ENCODE measurements around the gene MPP1. TPM values are rescaled to one million over a fixed set of nuclear protein-coding genes. Genes with fewer than 3 reads are reported as not detected.

MPP1 gene
- total and polyA plus RNA-seq, 9 of the 15 experiments (the other 6 are each of a cell fraction or from before 2014, with no cell fraction given): 227 to 395 (median 283) TPM

DNA sequence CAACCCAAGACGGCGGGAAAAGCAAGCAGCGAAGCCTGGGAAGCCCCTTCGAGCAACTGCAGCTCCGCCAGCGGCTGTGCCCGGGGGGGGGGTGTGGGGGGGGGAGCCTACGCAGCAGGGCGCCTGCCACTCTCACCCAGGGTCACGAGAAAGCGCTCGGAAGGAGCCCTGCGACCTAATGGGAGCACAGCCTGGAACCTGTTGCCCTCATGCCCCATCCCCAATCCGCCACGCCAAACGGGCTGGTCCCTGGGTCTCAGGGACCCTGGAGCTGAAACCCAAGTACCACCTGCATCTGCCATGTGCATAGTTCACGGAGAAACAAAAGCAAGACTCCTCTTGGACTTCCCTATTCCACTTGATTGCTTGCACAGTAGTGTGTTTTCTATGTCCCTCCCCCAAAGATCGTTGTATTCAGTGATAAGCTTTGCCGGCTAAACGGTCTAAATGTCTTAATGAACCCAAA, 54.0 kb downstream of the MPP1 start (continued):
- TF ChIP-seq, protein P1, sequence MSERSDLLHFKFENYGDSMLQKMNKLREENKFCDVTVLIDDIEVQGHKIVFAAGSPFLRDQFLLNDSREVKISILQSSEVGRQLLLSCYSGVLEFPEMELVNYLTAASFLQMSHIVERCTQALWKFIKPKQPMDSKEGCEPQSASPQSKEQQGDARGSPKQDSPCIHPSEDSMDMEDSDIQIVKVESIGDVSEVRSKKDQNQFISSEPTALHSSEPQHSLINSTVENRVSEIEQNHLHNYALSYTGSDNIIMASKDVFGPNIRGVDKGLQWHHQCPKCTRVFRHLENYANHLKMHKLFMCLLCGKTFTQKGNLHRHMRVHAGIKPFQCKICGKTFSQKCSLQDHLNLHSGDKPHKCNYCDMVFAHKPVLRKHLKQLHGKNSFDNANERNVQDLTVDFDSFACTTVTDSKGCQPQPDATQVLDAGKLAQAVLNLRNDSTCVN (CRISPR knock-in tag; IDR thresholded peaks at IDR 0.05): no peak
- TF ChIP-seq, protein P2, sequence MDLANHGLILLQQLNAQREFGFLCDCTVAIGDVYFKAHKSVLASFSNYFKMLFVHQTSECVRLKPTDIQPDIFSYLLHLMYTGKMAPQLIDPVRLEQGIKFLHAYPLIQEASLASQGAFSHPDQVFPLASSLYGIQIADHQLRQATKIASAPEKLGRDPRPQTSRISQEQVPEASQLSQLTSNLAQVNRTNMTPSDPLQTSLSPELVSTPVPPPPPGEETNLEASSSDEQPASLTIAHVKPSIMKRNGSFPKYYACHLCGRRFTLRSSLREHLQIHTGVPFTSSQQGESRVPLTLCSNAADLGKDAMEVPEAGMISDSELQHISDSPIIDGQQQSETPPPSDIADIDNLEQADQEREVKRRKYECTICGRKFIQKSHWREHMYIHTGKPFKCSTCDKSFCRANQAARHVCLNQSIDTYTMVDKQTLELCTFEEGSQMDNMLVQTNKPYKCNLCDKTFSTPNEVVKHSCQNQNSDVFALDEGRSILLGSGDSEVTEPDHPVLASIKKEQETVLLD (IDR thresholded peaks at IDR 0.05): 0 out of 2 replicates have a peak, but pooled peaks have one; percentile 43
- peak; percentile 61 for TF ChIP-seq POLR2B (IDR thresholded peaks at IDR 0.05; ENCODE audit: low read depth, partially characterized antibody)
- TF ChIP-seq MYC (IDR thresholded peaks at IDR 0.05; ENCODE audit: low read depth, low read length): peak; percentile 86
- TF ChIP-seq MYC (CRISPR knock-in tag; IDR thresholded peaks at IDR 0.05; ENCODE audit: borderline replicate concordance, low read depth): no peak
- peak; percentile 34; the same call in 1 of the 2 replicates for TF ChIP-seq RB1 (IDR thresholded peaks at IDR 0.05; ENCODE audit: low read depth)
- peak; percentile 93 for TF ChIP-seq SPI1 (IDR thresholded peaks at IDR 0.05; ENCODE audit: borderline replicate concordance, low read depth, low read length)
- TF ChIP-seq, protein P3, sequence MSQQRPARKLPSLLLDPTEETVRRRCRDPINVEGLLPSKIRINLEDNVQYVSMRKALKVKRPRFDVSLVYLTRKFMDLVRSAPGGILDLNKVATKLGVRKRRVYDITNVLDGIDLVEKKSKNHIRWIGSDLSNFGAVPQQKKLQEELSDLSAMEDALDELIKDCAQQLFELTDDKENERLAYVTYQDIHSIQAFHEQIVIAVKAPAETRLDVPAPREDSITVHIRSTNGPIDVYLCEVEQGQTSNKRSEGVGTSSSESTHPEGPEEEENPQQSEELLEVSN (IDR thresholded peaks at IDR 0.05; ENCODE audit: borderline replicate concordance in 1 of 2, extremely low read depth in 1 of 2, insufficient read depth in 1 of 2, insufficient read length in 1 of 2, low read depth in 1 of 2, low read length in 1 of 2, poor library complexity in 1 of 2, severe bottlenecking in 1 of 2): peak in 1 of 2 experiments; percentile 41
- TF ChIP-seq NR2C2 (CRISPR knock-in tag; IDR thresholded peaks at IDR 0.05): 0 out of 2 replicates have a peak, but pooled peaks have one; percentile 22
- 0 out of 2 replicates have a peak, but pooled peaks have one; percentile 32 for TF ChIP-seq NR2C2 (tag; IDR thresholded peaks at IDR 0.05)
- TF ChIP-seq, protein P4, sequence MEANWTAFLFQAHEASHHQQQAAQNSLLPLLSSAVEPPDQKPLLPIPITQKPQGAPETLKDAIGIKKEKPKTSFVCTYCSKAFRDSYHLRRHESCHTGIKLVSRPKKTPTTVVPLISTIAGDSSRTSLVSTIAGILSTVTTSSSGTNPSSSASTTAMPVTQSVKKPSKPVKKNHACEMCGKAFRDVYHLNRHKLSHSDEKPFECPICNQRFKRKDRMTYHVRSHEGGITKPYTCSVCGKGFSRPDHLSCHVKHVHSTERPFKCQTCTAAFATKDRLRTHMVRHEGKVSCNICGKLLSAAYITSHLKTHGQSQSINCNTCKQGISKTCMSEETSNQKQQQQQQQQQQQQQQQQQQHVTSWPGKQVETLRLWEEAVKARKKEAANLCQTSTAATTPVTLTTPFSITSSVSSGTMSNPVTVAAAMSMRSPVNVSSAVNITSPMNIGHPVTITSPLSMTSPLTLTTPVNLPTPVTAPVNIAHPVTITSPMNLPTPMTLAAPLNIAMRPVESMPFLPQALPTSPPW (CRISPR knock-in tag; IDR thresholded peaks at IDR 0.05): peak; percentile 76
- 0 out of 4 replicates have a peak, but pooled peaks of 1 of the 2 experiments have one; percentile 42 for TF ChIP-seq ARNT (IDR thresholded peaks at IDR 0.05)
- TF ChIP-seq KDM5B (IDR thresholded peaks at IDR 0.05; ENCODE audit: insufficient replicate concordance, low read depth, low read length): peak; percentile 62
- TF ChIP-seq RBFOX2 (IDR thresholded peaks at IDR 0.05; ENCODE audit: low read depth, low read length): peak; percentile 73
- peak; percentile 38 for TF ChIP-seq TAF1 (IDR thresholded peaks at IDR 0.05; ENCODE audit: control insufficient read depth, extremely low read depth, insufficient read depth, low read length, severe bottlenecking)
- peak; percentile 65 for TF ChIP-seq SUPT5H (IDR thresholded peaks at IDR 0.05)
- TF ChIP-seq EP400 (IDR thresholded peaks at IDR 0.05): peak; percentile 68; the same call in 1 of the 2 replicates
- TF ChIP-seq ZFX (CRISPR knock-in tag; IDR thresholded peaks at IDR 0.05): 0 out of 2 replicates have a peak, but pooled peaks have one; percentile 36
- TF ChIP-seq GATAD2A (IDR thresholded peaks at IDR 0.05): peak; percentile 52; the same call in 1 of the 2 replicates
- TF ChIP-seq, protein P5, sequence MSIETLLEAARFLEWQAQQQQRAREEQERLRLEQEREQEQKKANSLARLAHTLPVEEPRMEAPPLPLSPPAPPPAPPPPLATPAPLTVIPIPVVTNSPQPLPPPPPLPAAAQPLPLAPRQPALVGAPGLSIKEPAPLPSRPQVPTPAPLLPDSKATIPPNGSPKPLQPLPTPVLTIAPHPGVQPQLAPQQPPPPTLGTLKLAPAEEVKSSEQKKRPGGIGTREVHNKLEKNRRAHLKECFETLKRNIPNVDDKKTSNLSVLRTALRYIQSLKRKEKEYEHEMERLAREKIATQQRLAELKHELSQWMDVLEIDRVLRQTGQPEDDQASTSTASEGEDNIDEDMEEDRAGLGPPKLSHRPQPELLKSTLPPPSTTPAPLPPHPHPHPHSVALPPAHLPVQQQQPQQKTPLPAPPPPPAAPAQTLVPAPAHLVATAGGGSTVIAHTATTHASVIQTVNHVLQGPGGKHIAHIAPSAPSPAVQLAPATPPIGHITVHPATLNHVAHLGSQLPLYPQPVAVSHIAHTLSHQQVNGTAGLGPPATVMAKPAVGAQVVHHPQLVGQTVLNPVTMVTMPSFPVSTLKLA (conservative IDR thresholded peaks at IDR 0.05): peak in 1 of 2 experiments; percentile 50; a peak in 1 of 4 replicates
- no peak for TF ChIP-seq RBM22 (IDR thresholded peaks at IDR 0.05; ENCODE audit: low read depth, low read length, poor library complexity, severe bottlenecking)
